T-helper 1 cell treated with Interleukin-12 subunit alpha and Interleukin-12 subunit beta and Interleukin-4 antibody, amounts not matched to agents 30 ng/mL and 1 ng/mL, for 36 hours (primary cell): ENCODE measurements around the gene KRTAP9-2. TPM values are rescaled to one million over a fixed set of nuclear protein-coding genes. Genes with fewer than 3 reads are reported as not detected.
"Not testable (repeated sequence)": the region's sequence is repeated elsewhere in the genome, so short reads cannot be mapped to it uniquely, and the experiment has no call there.

Source experiments
- intact Hi-C: fragments of 100-400 bp; cut with micrococcal nuclease; formaldehyde crosslinking; loops from one replicate; pipeline ENCODE4 v1.15.1; 2024
- total RNA-seq: library from RNA; stranded (reverse); gene quantifications from 2 replicates; pipeline ENCODE4 v1.2.3, GENCODE V29; 2022

The KRTAP9-2 gene
- total RNA-seq = not detected in 2 replicates

- intact Hi-C loops = not testable (repeated sequence)
Observed at GRCh38 chr17:41226598-41227095, at the start of gene KRTAP9-2. Gene KRTAP9-2, plus strand, starts transcription at chr17:41226648. Its CDS starts 7 bp downstream, at chr17:41226655.

- intact Hi-C loops = no loop called here
Observed at GRCh38 chr17:41176744-41177387, 49.6 kb upstream of the KRTAP9-2 start.

GRCh38 chr17:41177727-41178271 is 48.6 kb upstream of the KRTAP9-2 start, which contains the start of gene KRTAP4-2:
Gene KRTAP4-2, minus strand, starts transcription at chr17:41178221. Its CDS starts 57 bp downstream, at chr17:41178164.
- intact Hi-C loops = no loop called here

- intact Hi-C loops = no loop called here
Observed at GRCh38 chr17:41178341-41178740, 48.1 kb upstream of the KRTAP9-2 start.

GRCh38 chr17:41178843-41179616 is 47.4 kb upstream of the KRTAP9-2 start:
- intact Hi-C loops = no loop called here

- intact Hi-C loops = no loop called here
Observed at GRCh38 chr17:41184480-41184961, 41.9 kb upstream of the KRTAP9-2 start, which contains the start of gene KRTAP4-1. Gene KRTAP4-1, minus strand, starts transcription at chr17:41184911. Its CDS starts 57 bp downstream, at chr17:41184854.

- intact Hi-C loops = no loop called here
Observed at GRCh38 chr17:41185001-41185400, 41.4 kb upstream of the KRTAP9-2 start.

- intact Hi-C loops = no loop called here
Observed at GRCh38 chr17:41186872-41187271, 39.6 kb upstream of the KRTAP9-2 start.

- intact Hi-C loops = not testable (repeated sequence)
Observed at GRCh38 chr17:41189837-41190318, 36.6 kb upstream of the KRTAP9-2 start, which contains the start of gene KRTAP9-1. Gene KRTAP9-1, plus strand, starts transcription at chr17:41189887. Its CDS starts 0 bp downstream, at chr17:41189887.

GRCh38 chr17:41190328-41190727 is 36.1 kb upstream of the KRTAP9-2 start:
- intact Hi-C loops = no loop called here

- intact Hi-C loops = no loop called here
Observed at GRCh38 chr17:41196068-41196467, 30.4 kb upstream of the KRTAP9-2 start.

GRCh38 chr17:41199421-41200078 is 26.9 kb upstream of the KRTAP9-2 start:
- intact Hi-C loops = no loop called here

- intact Hi-C loops = no loop called here
Observed at GRCh38 chr17:41211845-41212466, 14.5 kb upstream of the KRTAP9-2 start.

- intact Hi-C loops = no loop called here
Observed at GRCh38 chr17:41212524-41213169, 13.8 kb upstream of the KRTAP9-2 start.

- intact Hi-C loops = no loop called here
Observed at GRCh38 chr17:41215681-41216080, 10.8 kb upstream of the KRTAP9-2 start.

GRCh38 chr17:41223821-41224220 is 2.6 kb upstream of the KRTAP9-2 start:
- intact Hi-C loops = no loop called here

- intact Hi-C loops = no loop called here
Observed at GRCh38 chr17:41226051-41226450, 397 bp upstream of the KRTAP9-2 start.

GRCh38 chr17:41230094-41230493 is 3.6 kb downstream of the KRTAP9-2 start:
- intact Hi-C loops = no loop called here

GRCh38 chr17:41231731-41232130 is 5.3 kb downstream of the KRTAP9-2 start:
- intact Hi-C loops = no loop called here
